ENCODE measurements around the gene USP12.

GRCh38 chr13:27171827-27172494 lies 350 bp upstream of the USP12 start:
- TF ChIP-seq CTCF (IDR thresholded peaks at IDR 0.05) (peak; percentile 18), EZH2 (IDR thresholded peaks at IDR 0.05) (no peak)
